HepG2 (cell line): ENCODE data around the gene ERP27. TPM values are rescaled to one million over a fixed set of nuclear protein-coding genes. Genes with fewer than 3 reads are reported as not detected.

ENCODE experiments used
- ATAC-seq: fragments of 200-7000 bp; cut with Tn5 transposase; 3 replicates; pipeline ENCODE4 v1.9.1; 2020; ENCODE audit warnings: mild to moderate bottlenecking, moderate library complexity
- BruUV-seq: library from RNA; stranded (reverse); fragments of 400-500 nt; replicated peaks from 2 replicates; lab custom pipeline; 2021; lab: Mats Ljungman, UMichigan
- CTCF ChIA-PET: fragments of 300-600 bp; formaldehyde crosslinking; extraction: SDS; loops from one replicate; lab custom pipeline; 2021; ENCODE audit warnings: low total read pairs, inconsistent platforms, low intra/inter-chr PET ratio; lab: Yijun Ruan, JAX
- POLR2A ChIA-PET: fragments of 350-600 bp; sonication (Branson Sonifier 250); formaldehyde crosslinking; loops from one replicate; lab custom pipeline; 2020; ENCODE audit warnings: antibody characterized with exemption, inconsistent platforms; lab: Yijun Ruan, JAX
- DNase-seq: peaks from one replicate; pipeline ENCODE4 v3.0.0-alpha.2; 2015; ENCODE audit warnings: low spot score
- FAIRE-seq: peaks from 3 replicates; lab custom pipeline; 2011; peaks lifted over from hg19 to GRCh38; lab: Jason Lieb, UNC
- H2AFZ ChIP-seq: one replicate; pipeline ENCODE4 v1.6.1; 2011; ENCODE audit warnings: low read length, inconsistent platforms
- H3K27ac ChIP-seq: fragments of 300-600 bp; 3 replicates; pipeline ENCODE4 v1.8.0; 2011; ENCODE audit warnings: mixed run types, mild to moderate bottlenecking, mixed read lengths, low read length, inconsistent platforms; ENCODE audit not compliant: insufficient read depth; ENCODE audit errors: extremely low read length
- H3K27me3 ChIP-seq, 2 experiments: fragments of 200-600 bp in 1 of 2; 2 replicates in 1 of 2; 3 replicates in 1 of 2; pipeline versions ENCODE4 v1.6.0 to v1.8.0; 2011; ENCODE audit warnings: low read length in 2 of 2, mild to moderate bottlenecking in 2 of 2, moderate library complexity in 2 of 2, inconsistent platforms in 1 of 2; ENCODE audit not compliant: insufficient read depth in 2 of 2, control insufficient read depth in 1 of 2
- H3K36me3 ChIP-seq, 2 experiments: fragments of 200-600 bp in 1 of 2; replicated peaks in 1 of 2; 2 replicates in 1 of 2; 3 replicates in 1 of 2; pipeline versions ENCODE4 v1.5.1 to v1.8.0; 2011; ENCODE audit warnings: low read length in 2 of 2, inconsistent platforms in 1 of 2; ENCODE audit not compliant: insufficient read depth in 2 of 2, control insufficient read depth in 1 of 2
- H3K4me1 ChIP-seq: 2 replicates; pipeline ENCODE4 v1.5.1; 2012; ENCODE audit warnings: low read length, inconsistent platforms; ENCODE audit not compliant: insufficient read depth
- H3K4me2 ChIP-seq: 2 replicates; pipeline ENCODE4 v1.6.0; 2011; ENCODE audit warnings: low read depth, low read length, inconsistent platforms
- H3K4me3 ChIP-seq, 3 experiments: fragments of 200-600 bp in 1 of 3; sonication (generic), shearing (Covaris generic) in 1 of 3; replicated peaks in 1 of 3; 2 replicates each; pipeline ENCODE4 v1.5.1; 2011 to 2016; ENCODE audit warnings: low read length in 3 of 3, inconsistent platforms in 2 of 3, low read depth in 2 of 3, mild to moderate bottlenecking in 2 of 3, control low read depth in 1 of 3, mixed read lengths in 1 of 3; ENCODE audit not compliant: insufficient read depth in 1 of 3
- H3K79me2 ChIP-seq: one replicate; pipeline ENCODE4 v1.6.1; 2011; ENCODE audit warnings: low read length, inconsistent platforms; ENCODE audit not compliant: insufficient read depth
- H3K9ac ChIP-seq: 2 replicates; pipeline ENCODE4 v1.6.0; 2011; ENCODE audit warnings: mild to moderate bottlenecking, low read depth, low read length, inconsistent platforms; ENCODE audit not compliant: insufficient read depth
- H3K9me3 ChIP-seq: 2 replicates; pipeline ENCODE4 v1.5.1; 2012; ENCODE audit warnings: mild to moderate bottlenecking, low read length
- H4K20me1 ChIP-seq: 2 replicates; pipeline ENCODE4 v1.6.0; 2011; ENCODE audit warnings: inconsistent platforms, mild to moderate bottlenecking, low read length, moderate library complexity; ENCODE audit not compliant: insufficient read depth
- ARID2 ChIP-seq: sonication (generic); formaldehyde crosslinking; IDR thresholded peaks from 2 replicates; pipeline ENCODE4 v1.8.1; 2022; ENCODE audit warnings: mild to moderate bottlenecking, missing genetic modification reagents, borderline replicate concordance
- ATRX ChIP-seq: sonication (generic); formaldehyde crosslinking; IDR thresholded peaks from 2 replicates; pipeline ENCODE4 v1.4.0; 2020; ENCODE audit warnings: missing genetic modification reagents, borderline replicate concordance
- GATAD2A ChIP-seq: IDR thresholded peaks from 2 replicates; pipeline ENCODE4 v1.6.1; 2016
- IRF2 ChIP-seq: IDR thresholded peaks from 2 replicates; pipeline ENCODE4 v1.6.1; 2018; ENCODE audit warnings: missing genetic modification reagents, missing compliant biosample characterization
- JUND ChIP-seq: sonication (generic); formaldehyde crosslinking; IDR thresholded peaks from 2 replicates; pipeline ENCODE4 v1.8.0; 2022; ENCODE audit warnings: mild to moderate bottlenecking, missing genetic modification reagents
- MED8 ChIP-seq: sonication (generic); formaldehyde crosslinking; IDR thresholded peaks from 2 replicates; pipeline ENCODE4 v1.8.1; 2023; ENCODE audit warnings: mild to moderate bottlenecking, missing genetic modification reagents; ENCODE audit not compliant: insufficient replicate concordance
- RBM39 ChIP-seq: fragments of 200-400 bp; formaldehyde crosslinking; IDR thresholded peaks from one replicate; pipeline ENCODE4 v1.6.1; 2018; ENCODE audit warnings: antibody characterized with exemption, mild to moderate bottlenecking, low read depth, low read length; ENCODE audit not compliant: poor library complexity, severe bottlenecking
- SUZ12 ChIP-seq: fragments of 150-350 bp; IDR thresholded peaks from 2 replicates; pipeline ENCODE4 v1.6.1; 2014; ENCODE audit warnings: low read depth, low read length
- ZNF224 ChIP-seq: sonication (generic); formaldehyde crosslinking; IDR thresholded peaks from 2 replicates; pipeline ENCODE4 v1.5.0; 2020; ENCODE audit warnings: mild to moderate bottlenecking, missing genetic modification reagents
- ZNF296 ChIP-seq: sonication (generic); formaldehyde crosslinking; conservative IDR thresholded peaks from 2 replicates; pipeline ENCODE4 v1.5.0; 2020; ENCODE audit warnings: mild to moderate bottlenecking, missing genetic modification reagents
- ZNF501 ChIP-seq: sonication (generic); formaldehyde crosslinking; IDR thresholded peaks from 2 replicates; pipeline ENCODE4 v1.5.1; 2020; ENCODE audit warnings: mild to moderate bottlenecking, moderate library complexity, missing genetic modification reagents
- ZNF775 ChIP-seq: sonication (generic); formaldehyde crosslinking; IDR thresholded peaks from 2 replicates; pipeline ENCODE4 v1.4.0; 2020; ENCODE audit warnings: missing genetic modification reagents, mild to moderate bottlenecking, moderate library complexity, borderline replicate concordance
- ZNF777 ChIP-seq: sonication (generic); formaldehyde crosslinking; IDR thresholded peaks from 2 replicates; pipeline ENCODE4 v1.4.0; 2020; ENCODE audit warnings: missing genetic modification reagents
- ZNF788 ChIP-seq: sonication (generic); formaldehyde crosslinking; IDR thresholded peaks from 2 replicates; pipeline ENCODE4 v1.5.0; 2020; ENCODE audit warnings: mild to moderate bottlenecking, missing genetic modification reagents, borderline replicate concordance
- WGBS: methylation state at CpG from one replicate; pipeline ENCODE4 v1.1.6; 2017; ENCODE audit warnings: low lambda C conversion rate; 5-methylcytosine and 5-hydroxymethylcytosine counted together
- in situ Hi-C: cut with HindIII; loops from 2 replicates; pipeline ENCODE4 v1.10.0; 2017; ENCODE audit warnings: low pct_unique_long_range_greater_than_20kb; ENCODE audit not compliant: extremely low pct_ligation_motif_present
- intact Hi-C: fragments of 100-400 bp; cut with micrococcal nuclease; formaldehyde crosslinking; loops from one replicate; pipeline ENCODE4 v1.10.0; 2022; ENCODE audit not compliant: unreplicated experiment
- polyA plus RNA-seq, 8 experiments: library from polyadenylated mRNA; depleted of rRNA in 3 of 8; stranded (reverse) in 7 of 8; unstranded in 1 of 8; fragments of >200 nt; fragmentation: Illumina TruSeq in 4 of 8; extraction: Trizol in 4 of 8; gene quantifications; 2 replicates each; pipeline versions ENCODE4 v1.2.1 to v1.2.3, GENCODE V29; 2011 to 2016; ENCODE audit warnings: low read depth in 4 of 8, missing spikeins in 1 of 8, mixed read lengths in 1 of 8; ENCODE audit not compliant: insufficient read depth in 1 of 8
- total RNA-seq, 5 experiments: library from RNA; depleted of rRNA; stranded (reverse); fragments of >200 nt; fragmentation: Illumina TruSeq; extraction: Trizol; gene quantifications; 2 replicates each; pipeline ENCODE4 v1.2.3, GENCODE V29; 2016; ENCODE audit warnings: low read depth in 1 of 5
- TF ChIP-seq, protein P1 (sequence below): sonication (generic); formaldehyde crosslinking; IDR thresholded peaks from 2 replicates; pipeline ENCODE4 v1.5.0; 2020; ENCODE audit warnings: missing genetic modification reagents
- TF ChIP-seq, protein P2 (sequence below): sonication (generic); formaldehyde crosslinking; IDR thresholded peaks from 2 replicates; pipeline ENCODE4 v1.9.0; 2021; ENCODE audit warnings: missing genetic modification reagents, borderline replicate concordance
- TF ChIP-seq, protein P3 (sequence below): IDR thresholded peaks from 2 replicates; pipeline ENCODE4 v1.6.1; 2012; ENCODE audit warnings: inconsistent platforms

ERP27 gene
- total and polyA plus RNA-seq, 2 of the 13 experiments (the other 11 are each of a cell fraction or from before 2014, with no cell fraction given) = 1.8 to 6.6 TPM

DNA sequence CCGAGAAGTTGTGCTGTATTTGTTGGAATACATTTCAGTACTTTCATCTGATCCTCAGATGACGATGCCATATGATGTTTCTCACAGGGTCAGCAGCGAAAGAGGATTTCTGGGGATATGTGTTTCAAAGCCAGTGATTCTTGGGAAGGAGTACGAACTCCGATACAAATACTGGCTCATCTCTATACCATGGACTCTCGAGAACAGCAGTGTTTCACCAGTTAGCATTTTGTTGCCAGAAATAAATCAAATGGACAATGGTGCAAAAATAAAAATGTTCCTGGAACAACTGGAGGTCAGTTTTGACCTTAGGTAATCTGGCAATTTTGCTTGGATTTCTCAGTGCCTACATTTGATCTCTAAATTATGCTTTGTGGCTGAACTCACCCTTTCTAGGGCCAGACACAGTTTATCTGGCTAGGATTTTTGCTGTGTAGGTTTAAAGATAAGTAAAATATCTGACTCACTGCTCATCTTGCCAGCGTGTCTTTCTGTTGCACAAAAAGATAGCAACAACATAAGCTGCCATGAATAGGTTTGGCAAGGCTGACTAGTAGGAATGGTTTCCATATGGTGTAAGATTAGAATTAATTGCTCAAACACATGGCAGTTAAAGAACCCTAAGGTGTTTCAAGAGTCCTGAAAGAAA, 41.7 kb downstream of the ERP27 start:
- no TSS peak for BruUV-seq
- H3K4me3 ChIP-seq = no peak overlapping the region
- no peak for DNase-seq
- H2AFZ ChIP-seq = no peak overlapping the region
- no peaks in the 10 kb centered on the region for H3K79me2 ChIP-seq
- TF ChIP-seq ATRX (CRISPR knock-in tag) = no peak
- no peak for TF ChIP-seq MED8 (CRISPR knock-in tag)
- TF ChIP-seq, protein P1, sequence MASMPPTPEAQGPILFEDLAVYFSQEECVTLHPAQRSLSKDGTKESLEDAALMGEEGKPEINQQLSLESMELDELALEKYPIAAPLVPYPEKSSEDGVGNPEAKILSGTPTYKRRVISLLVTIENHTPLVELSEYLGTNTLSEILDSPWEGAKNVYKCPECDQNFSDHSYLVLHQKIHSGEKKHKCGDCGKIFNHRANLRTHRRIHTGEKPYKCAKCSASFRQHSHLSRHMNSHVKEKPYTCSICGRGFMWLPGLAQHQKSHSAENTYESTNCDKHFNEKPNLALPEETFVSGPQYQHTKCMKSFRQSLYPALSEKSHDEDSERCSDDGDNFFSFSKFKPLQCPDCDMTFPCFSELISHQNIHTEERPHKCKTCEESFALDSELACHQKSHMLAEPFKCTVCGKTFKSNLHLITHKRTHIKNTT (CRISPR knock-in tag) = no peak
- TF ChIP-seq, protein P2, sequence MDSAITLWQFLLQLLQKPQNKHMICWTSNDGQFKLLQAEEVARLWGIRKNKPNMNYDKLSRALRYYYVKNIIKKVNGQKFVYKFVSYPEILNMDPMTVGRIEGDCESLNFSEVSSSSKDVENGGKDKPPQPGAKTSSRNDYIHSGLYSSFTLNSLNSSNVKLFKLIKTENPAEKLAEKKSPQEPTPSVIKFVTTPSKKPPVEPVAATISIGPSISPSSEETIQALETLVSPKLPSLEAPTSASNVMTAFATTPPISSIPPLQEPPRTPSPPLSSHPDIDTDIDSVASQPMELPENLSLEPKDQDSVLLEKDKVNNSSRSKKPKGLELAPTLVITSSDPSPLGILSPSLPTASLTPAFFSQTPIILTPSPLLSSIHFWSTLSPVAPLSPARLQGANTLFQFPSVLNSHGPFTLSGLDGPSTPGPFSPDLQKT (CRISPR knock-in tag) = no peak
- TF ChIP-seq IRF2 = no peak
- no peak for TF ChIP-seq ZNF501 (CRISPR knock-in tag)
- TF ChIP-seq ZNF788 (CRISPR knock-in tag) = no peak
- no peak for TF ChIP-seq RBM39
- no peak for TF ChIP-seq ZNF296
- TF ChIP-seq, protein P3, sequence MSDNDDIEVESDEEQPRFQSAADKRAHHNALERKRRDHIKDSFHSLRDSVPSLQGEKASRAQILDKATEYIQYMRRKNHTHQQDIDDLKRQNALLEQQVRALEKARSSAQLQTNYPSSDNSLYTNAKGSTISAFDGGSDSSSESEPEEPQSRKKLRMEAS = no peak
- no peak for TF ChIP-seq ZNF777
- TF ChIP-seq ZNF224 = no peak
- TF ChIP-seq SUZ12 = no peak
- no peak for TF ChIP-seq GATAD2A
- no peak for TF ChIP-seq ZNF775 (CRISPR knock-in tag)
- TF ChIP-seq ARID2 (CRISPR knock-in tag) = no peak
- no peak for TF ChIP-seq JUND (CRISPR knock-in tag)
- TF ChIP-seq, all 625 proteins: peak for 0
- Histone ChIP-seq H3K9ac (no peak overlapping the region), H3K27me3 (no peaks in the 10 kb centered on the region), H3K27ac (no peak overlapping the region), H3K4me2 (no peak overlapping the region), H3K36me3 (no peaks in the 10 kb centered on the region), H3K4me1 (no peaks in the 10 kb centered on the region), H4K20me1 (no peaks in the 10 kb centered on the region), H3K9me3 (no peaks in the 10 kb centered on the region)
- ChIA-PET POLR2A (no interaction called here), CTCF (no interaction called here)
- no peak for ATAC-seq
- intact Hi-C loops (no loop called here), in situ Hi-C loops (no loop called here)
- WGBS = 37% methylated on average over 7 of the region's 7 CpGs
- FAIRE-seq = no peak
